HG03457 (cell line): ENCODE measurements around the gene FAM53B.

ENCODE experiments used
- ATAC-seq: cut with Tn5 transposase; IDR thresholded peaks from one replicate; pipeline ENCODE4 v1.9.1; 2021; ENCODE audit warnings: moderate number of reproducible peaks; ENCODE audit not compliant: unreplicated experiment

Gene FAM53B

GRCh38 chr10:124649214-124649613 is 95.0 kb downstream of the FAM53B start:
- ATAC-seq = no peak

GRCh38 chr10:124648738-124649137 is 95.4 kb downstream of the FAM53B start:
- ATAC-seq = no peak

- ATAC-seq = no peak
Observed at GRCh38 chr10:124648131-124648475, 96.1 kb downstream of the FAM53B start.

GRCh38 chr10:124647421-124648130 is 96.6 kb downstream of the FAM53B start:
- no peak for ATAC-seq

- ATAC-seq = no peak
Observed at GRCh38 chr10:124646483-124647352, 97.5 kb downstream of the FAM53B start.

GRCh38 chr10:124645467-124646095 is 98.6 kb downstream of the FAM53B start:
- ATAC-seq = no peak

- no peak for ATAC-seq
Observed at GRCh38 chr10:124644771-124645415, 99.3 kb downstream of the FAM53B start.

GRCh38 chr10:124644236-124644635 is 99.9 kb downstream of the FAM53B start:
- ATAC-seq = no peak

GRCh38 chr10:124643330-124644009 is 100.7 kb downstream of the FAM53B start:
- ATAC-seq = no peak

GRCh38 chr10:124642088-124642710 is 102.0 kb downstream of the FAM53B start:
- no peak for ATAC-seq

GRCh38 chr10:124641282-124642087 is 102.7 kb downstream of the FAM53B start:
- no peak for ATAC-seq

- ATAC-seq = no peak
Observed at GRCh38 chr10:124640538-124641231, 103.5 kb downstream of the FAM53B start.

GRCh38 chr10:124640056-124640455 is 104.1 kb downstream of the FAM53B start:
- no peak for ATAC-seq

- ATAC-seq = no peak
Observed at GRCh38 chr10:124639646-124640045, 104.5 kb downstream of the FAM53B start.

GRCh38 chr10:124639206-124639605 is 105.0 kb downstream of the FAM53B start:
- ATAC-seq = no peak

GRCh38 chr10:124637746-124638145 is 106.4 kb downstream of the FAM53B start:
- ATAC-seq = no peak

GRCh38 chr10:124637091-124637700 is 107.0 kb downstream of the FAM53B start:
- ATAC-seq = no peak

- ATAC-seq = no peak
Observed at GRCh38 chr10:124636271-124636995, 107.7 kb downstream of the FAM53B start.
